Left kidney (tissue), 2 donors: Measurements from ENCODE around the gene OLFM1. TPM values are rescaled to one million over a fixed set of nuclear protein-coding genes. Genes with fewer than 3 reads are reported as not detected.
"Not testable (repeated sequence)": the region's sequence is repeated elsewhere in the genome, so short reads cannot be mapped to it uniquely, and the experiment has no call there.

Experiments used
- DNase-seq: peaks from one replicate; pipeline ENCODE4 v3.0.0-alpha.2; 2013
- polyA plus RNA-seq: library from polyadenylated mRNA; unstranded; fragments of 120-200 nt; gene quantifications from one replicate; pipeline ENCODE4 v1.2.1, GENCODE V29; 2013; ENCODE audit not compliant: insufficient read length

OLFM1 gene
- polyA plus RNA-seq, 1 donor = 3.3 TPM

DNA sequence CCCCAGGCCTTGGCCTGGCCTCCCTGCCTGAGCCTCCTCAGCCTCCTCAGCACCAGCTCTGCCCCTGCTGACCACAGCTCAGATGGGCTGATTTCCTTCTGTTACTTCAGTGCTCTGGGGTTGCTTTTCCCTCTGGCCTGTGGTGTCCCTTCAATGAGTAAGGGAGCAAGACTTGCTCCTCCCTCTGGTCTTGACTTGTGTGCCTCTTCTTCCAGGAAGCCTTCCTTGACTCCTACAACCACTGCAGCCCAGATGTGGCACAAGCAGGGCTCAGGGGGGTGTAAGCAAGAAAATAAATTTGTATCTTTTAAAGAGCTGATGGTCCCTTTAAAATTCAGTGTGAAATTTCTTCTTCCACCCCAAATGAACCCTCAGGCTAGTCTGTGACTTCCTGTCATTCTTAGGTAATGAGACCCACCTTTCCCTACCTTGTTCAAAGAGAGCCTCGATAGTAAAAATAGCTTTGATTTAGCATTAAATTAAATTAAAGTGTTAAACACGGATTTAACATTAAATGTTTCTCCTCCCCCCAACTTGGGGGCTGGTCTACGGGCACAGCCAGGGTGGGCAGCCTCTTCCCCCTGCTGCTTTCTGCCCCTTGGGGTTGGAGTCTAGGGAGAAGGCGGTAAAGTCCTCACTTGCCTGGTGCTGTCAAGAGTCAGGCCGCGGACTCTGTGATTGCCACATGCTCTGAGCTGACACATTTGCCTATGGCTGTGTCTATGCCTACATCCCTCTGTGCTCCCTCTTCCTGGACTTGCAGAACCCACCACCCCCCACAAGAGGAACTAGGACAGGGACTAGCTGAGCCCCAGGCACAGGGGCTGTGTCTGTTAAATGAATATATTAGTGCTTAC, 64.5 kb downstream of the OLFM1 start:
- DNase-seq = no peak

DNA sequence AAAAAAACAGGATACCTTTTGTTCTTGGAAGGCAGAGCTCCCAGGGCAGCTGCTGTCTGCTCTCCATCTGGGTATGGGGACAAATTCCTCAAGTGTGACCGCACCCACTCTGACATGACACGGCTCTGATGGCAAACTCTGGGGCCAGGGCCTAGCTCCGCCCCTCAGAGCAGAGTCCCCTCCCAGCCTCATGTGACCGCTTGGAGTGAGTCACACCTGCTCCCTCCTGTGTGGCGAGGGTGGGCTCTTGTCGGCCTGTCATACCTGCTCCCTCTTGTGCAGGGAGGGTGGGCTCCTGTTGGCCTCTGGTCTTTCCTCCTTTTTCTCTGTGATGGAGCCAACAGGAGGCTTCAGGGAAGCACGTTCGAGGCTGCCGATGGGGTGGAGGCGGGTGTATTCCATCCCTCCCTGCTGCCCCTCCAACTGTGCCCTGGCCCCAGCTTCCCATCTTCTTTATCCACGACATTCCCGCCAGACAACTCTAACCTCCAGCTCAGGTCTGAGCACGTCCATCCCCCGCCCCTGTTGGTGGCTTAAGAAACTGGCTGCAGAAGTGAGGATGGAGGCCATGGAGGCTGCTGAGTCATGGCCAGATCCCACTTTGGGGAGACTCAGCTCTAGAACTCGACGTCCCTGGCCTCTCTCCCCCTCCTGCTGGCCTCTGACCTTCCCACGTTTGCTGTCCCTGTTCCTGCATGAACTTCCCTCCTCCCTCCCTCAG, 65.3 kb downstream of the OLFM1 start:
- no peak for DNase-seq

DNA sequence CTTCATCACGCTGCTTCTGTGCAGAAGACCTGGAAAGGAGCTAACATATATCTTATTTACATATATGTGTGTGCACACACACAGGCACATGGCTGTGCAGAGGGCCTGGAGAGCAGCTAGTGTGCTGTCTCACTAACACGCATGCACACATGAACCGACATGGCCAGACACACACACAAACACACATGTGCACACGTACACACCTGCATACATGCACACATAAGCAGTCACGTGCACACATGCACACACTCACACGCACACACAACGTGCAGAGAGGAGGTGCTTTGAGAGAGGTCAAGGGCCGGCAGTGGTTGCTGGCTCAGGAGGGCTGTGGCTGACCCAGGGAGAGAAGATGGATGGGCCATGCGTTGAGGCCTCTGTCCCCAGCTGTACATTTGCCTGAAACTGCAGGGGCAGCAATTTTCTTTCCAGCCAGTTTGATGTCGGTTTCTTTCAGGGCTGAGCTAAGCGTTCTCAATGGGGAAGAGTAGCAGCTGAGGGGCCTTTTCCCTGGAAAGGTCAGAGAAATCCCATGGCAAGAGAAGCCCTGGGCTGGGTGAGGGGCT, 66.7 kb downstream of the OLFM1 start:
- DNase-seq = no peak

GRCh38 chr9:135155396-135155795, 67.9 kb downstream of the OLFM1 start:
- no peak for DNase-seq

- peak; percentile 88 for DNase-seq
These were observed 69.3 kb downstream of the OLFM1 start for GRCh38 chr9:135156525-135157510.

GRCh38 chr9:135157856-135158563, 70.5 kb downstream of the OLFM1 start:
- DNase-seq = no peak

- no peak for DNase-seq
These were observed 71.1 kb downstream of the OLFM1 start for GRCh38 chr9:135158564-135158937.

DNA sequence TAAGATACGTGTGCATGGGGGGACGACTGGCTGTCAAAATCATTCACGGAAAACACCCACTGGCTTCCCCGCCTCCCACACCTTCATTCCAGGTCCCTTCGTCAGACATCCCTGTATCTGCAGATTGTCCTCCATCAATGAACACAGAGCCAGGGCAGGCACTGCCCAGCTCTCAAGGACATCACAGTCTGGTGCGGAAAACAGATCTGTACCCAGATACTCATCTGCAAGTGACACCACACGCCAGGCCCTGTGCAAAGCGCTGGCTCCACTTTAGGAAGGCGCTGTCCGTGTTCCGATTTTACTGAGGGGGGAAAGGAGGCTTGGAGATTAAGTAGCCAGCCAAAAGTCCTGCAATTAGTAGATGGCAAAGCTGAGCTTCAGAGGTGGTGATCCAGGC, 72.3 kb downstream of the OLFM1 start:
- DNase-seq = no peak

GRCh38 chr9:135160862-135161261, 73.4 kb downstream of the OLFM1 start:
- no peak for DNase-seq

DNA sequence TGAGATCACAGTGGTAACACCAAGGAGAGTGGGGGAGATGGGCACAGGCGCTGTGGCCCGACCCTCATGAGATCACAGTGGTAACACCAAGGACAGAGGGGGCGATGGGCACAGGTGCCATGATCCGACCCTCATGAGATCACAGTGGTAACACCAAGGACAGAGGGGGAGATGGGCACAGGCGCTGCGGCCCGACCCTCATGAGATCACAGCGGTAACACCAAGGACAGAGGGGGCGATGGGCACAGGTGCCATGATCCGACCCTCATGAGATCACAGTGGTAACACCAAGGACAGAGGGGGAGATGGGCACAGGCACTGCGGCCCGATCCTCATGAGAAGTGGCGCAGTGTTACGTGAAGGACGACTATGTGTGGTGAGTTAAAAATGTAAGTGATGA, 75.1 kb downstream of the OLFM1 start:
- not testable (repeated sequence) for DNase-seq

DNA sequence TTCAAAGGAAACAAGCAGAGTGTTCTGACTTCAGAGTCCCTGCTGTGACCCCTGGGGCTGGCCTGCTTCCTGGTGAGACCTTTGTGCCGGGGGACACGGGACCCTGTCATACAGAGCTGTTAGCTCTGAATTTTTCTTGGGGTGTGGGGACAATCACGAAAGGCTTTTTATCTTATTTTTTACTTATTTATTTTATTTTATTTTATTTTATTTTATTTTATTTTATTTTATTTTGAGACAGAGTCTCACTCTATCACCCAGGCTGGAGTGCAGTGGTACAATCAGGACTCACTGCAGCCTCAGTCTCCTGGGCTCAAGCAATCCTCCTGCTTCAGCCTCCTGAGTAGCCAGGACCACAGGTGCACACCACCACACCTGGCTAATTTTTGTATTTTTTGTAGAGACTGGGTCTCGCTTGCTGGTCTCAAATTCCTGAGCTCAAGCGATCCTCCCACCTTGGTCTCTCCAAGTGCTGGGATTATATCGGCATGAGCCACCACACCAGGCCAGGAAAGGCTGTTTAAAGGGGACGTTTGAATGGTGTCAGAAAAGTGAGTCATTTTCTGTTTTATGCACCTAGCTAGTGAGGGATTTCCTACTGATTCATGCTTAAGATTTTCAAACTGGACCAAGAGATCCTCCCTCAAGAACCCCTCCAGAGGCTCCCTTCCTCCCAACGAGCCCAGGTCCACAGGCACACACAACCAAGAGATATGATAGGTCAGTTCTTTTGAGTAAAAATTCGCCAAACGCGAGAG, 75.7 kb downstream of the OLFM1 start:
- DNase-seq = no peak

DNA sequence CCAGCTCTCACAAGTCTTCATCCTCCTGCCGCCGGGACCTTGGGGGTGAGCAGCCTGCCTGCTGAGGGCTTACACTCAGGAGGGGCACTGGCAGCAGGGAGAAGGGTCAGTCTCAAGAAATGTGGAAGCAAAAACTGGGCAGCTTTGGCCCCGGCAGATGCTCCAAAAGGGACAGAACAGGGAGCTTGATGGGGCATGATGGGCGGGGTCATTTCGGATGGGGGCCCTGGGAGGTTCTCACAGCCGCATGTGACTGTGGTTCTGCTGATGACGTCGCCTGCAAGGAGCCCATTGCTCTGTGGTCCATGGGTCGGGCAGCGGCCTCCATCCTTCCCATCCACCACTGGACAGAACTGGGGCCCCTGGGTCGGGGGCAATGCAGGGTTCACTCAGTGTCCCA, 76.6 kb downstream of the OLFM1 start:
- no peak for DNase-seq

GRCh38 chr9:135165003-135165711, 77.7 kb downstream of the OLFM1 start:
- no peak for DNase-seq

DNA sequence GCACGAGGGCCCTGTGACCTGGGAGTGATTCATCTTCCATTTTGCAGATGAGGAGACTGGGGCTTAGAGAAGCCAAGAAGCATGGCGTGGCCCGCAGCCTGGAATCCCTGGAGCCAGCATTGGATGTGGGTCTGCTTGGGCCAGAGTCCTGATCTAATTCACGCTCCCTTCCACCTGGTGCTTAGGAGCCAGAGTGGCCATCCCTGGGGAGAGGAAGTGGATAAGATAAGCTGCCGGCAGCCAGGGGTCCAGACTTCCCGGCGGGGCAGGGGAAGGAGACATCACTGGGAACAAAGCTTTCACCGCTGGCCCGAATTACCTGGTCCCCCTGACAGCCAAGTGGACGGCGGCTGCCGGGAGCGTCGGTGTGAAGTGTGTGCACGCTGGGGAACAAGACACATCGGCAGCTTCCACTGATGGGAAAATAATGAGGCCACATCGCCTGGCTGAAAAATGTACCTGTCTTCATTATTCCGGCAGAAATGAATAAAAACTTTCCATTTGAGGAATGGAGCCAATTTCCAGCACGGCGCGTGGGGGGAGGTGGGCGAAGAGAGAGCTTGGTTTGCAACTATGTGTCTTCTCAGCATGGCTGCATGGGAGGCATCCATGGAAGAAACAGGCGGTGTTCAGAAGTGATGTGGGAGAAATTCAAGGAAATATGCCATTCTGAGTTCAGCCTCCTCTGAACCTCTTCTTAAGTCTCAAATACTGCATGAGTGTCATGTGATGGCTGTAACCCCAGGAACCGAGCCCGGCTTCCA, 78.5 kb downstream of the OLFM1 start:
- DNase-seq = no peak

DNA sequence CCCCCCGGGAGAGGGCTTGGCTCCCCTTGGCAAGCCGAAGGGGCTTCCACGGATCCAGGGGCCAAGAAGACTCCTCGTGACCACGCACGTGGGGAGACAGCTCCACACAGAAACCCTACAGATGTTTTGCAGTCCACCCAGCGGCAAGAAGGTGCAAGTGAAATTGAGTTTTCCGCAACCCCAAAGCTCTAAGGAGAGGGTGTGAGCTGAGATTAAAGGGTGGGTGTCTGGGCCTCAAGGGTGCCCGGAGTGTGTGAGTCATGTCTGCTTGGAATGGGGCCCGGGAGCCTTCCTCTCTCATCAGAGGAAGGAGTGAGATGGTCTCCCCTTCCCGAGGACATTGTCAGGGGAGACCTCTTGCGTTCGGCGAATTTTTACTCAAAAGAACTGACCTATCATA, 79.1 kb downstream of the OLFM1 start:
- no peak for DNase-seq

DNA sequence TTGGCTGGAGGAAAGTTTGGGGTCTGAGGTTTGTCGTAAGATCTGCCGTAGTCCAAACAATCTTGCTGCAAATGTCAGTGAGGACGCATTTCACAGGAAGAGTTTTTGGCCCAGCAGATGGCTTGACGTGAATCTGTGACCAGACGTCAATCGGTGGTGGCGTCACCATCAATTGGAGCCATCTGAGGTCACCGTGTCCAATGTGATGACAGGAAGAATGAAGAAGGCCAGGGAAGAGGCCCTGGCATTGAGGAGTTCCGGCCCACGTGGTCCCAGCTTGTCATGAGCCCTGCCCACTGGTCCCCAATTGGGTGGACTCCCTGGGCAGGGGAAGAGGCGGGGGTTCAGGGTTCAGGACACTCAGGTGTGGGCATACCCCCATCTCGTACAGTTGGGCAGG, 79.9 kb downstream of the OLFM1 start:
- no peak for DNase-seq

DNA sequence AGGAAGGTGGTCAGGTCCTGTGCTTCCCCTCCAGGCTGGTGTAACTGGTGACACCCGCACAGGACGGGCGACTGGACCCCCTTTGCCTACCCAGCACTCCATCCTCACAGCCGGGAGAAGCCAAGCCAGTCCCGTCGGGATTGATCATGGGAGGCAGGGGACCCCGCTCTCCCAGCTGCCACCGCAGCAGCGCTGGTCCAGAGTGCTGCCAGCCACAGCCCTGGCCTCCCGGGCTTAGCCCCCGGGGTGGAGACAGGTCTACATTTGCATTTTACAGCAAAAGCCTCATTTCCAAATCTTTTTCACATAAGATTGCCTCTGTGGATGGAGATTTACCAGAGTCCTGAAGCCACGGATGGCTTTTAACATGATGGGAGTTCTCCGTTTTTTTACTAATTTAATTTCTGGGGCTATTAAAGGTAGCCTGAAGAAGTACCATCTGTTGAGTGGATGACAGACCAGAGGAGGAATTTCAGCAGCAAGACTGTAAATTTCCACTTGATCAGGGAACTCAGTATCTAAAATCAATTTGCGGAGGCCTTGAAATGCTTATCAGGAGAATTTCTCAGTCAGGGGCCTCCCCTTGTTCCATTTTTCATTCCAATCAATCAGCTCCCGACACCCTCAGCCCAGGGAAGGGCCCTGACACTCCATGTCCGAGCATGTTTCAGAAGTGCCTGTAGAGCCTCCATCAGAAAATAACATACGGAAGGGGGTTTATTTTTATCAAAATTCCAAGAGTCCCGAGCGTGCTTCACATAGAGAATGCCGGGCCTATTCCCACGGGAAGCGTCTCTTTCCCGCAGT, 80.6 kb downstream of the OLFM1 start:
- no peak for DNase-seq

- no peak for DNase-seq
These were observed 82.3 kb downstream of the OLFM1 start for GRCh38 chr9:135169709-135170226.
